Mesenchymal stem cell (in vitro differentiated cells and primary cell): Measurements from ENCODE around the gene DLX1. TPM values are rescaled to one million over a fixed set of nuclear protein-coding genes. Genes with fewer than 3 reads are reported as not detected.
A peak's percentile ranks its signal among the peaks of the same experiment; 100 is the strongest.

Source experiments
- DNase-seq: peaks from one replicate; pipeline ENCODE4 v3.0.0-alpha.2; 2013
- H2AFZ ChIP-seq: one replicate; pipeline ENCODE4 v1.6.1; 2013; ENCODE audit warnings: low read depth, mild to moderate bottlenecking, control low read depth, inconsistent platforms, low read length, moderate library complexity
- H2AK5ac ChIP-seq: 2 replicates; pipeline ENCODE4 v1.6.1; 2013; ENCODE audit warnings: low read length, moderate library complexity, mild to moderate bottlenecking, inconsistent platforms; ENCODE audit not compliant: severe bottlenecking
- H2BK120ac ChIP-seq: one replicate; pipeline ENCODE4 v1.6.1; 2013; ENCODE audit warnings: low read depth, mild to moderate bottlenecking, inconsistent platforms, low read length, moderate library complexity
- H2BK12ac ChIP-seq, 2 experiments: one replicate each; pipeline ENCODE4 v1.6.1; 2013; ENCODE audit warnings: inconsistent platforms in 2 of 2, low read length in 2 of 2, mild to moderate bottlenecking in 2 of 2, moderate library complexity in 2 of 2, control low read depth in 1 of 2
- H2BK15ac ChIP-seq: one replicate; pipeline ENCODE4 v1.6.1; 2013; ENCODE audit warnings: mild to moderate bottlenecking, low read depth, inconsistent platforms; ENCODE audit not compliant: poor library complexity, severe bottlenecking
- H2BK5ac ChIP-seq: 2 replicates; pipeline ENCODE4 v1.6.1; 2013; ENCODE audit warnings: low read depth, mild to moderate bottlenecking, low read length, control low read depth, inconsistent platforms; ENCODE audit not compliant: poor library complexity, severe bottlenecking
- H3K14ac ChIP-seq, 2 experiments: one replicate each; pipeline ENCODE4 v1.6.1; 2013; ENCODE audit warnings: inconsistent platforms in 2 of 2, low read length in 2 of 2, control low read depth in 1 of 2, mild to moderate bottlenecking in 1 of 2, moderate library complexity in 1 of 2
- H3K18ac ChIP-seq, 2 experiments: one replicate each; pipeline ENCODE4 v1.6.1; 2013; ENCODE audit warnings: inconsistent platforms in 2 of 2, low read length in 2 of 2, control low read depth in 1 of 2, low read depth in 1 of 2, mild to moderate bottlenecking in 1 of 2
- H3K23ac ChIP-seq, 2 experiments: one replicate each; pipeline ENCODE4 v1.6.1; 2013; ENCODE audit warnings: inconsistent platforms in 2 of 2, low read length in 2 of 2, mild to moderate bottlenecking in 2 of 2, moderate library complexity in 2 of 2, control low read depth in 1 of 2
- H3K27ac ChIP-seq: 2 replicates; pipeline ENCODE4 v1.5.1; 2013; ENCODE audit warnings: mild to moderate bottlenecking, moderate library complexity, low read length, control low read depth, inconsistent platforms; ENCODE audit not compliant: poor library complexity, severe bottlenecking
- H3K27me3 ChIP-seq, 2 experiments: 2 replicates each; pipeline versions ENCODE4 v1.6.1 to v1.7.0; 2013; ENCODE audit warnings: low read length in 2 of 2, mild to moderate bottlenecking in 2 of 2, moderate library complexity in 2 of 2, control low read depth in 1 of 2, inconsistent platforms in 1 of 2; ENCODE audit not compliant: control insufficient read depth in 1 of 2, insufficient read depth in 1 of 2
- H3K36me3 ChIP-seq, 2 experiments: 2 replicates each; pipeline versions ENCODE4 v1.6.1 to v1.7.0; 2013; ENCODE audit warnings: low read length in 2 of 2, control low read depth in 1 of 2, inconsistent platforms in 1 of 2, low read depth in 1 of 2, mild to moderate bottlenecking in 1 of 2; ENCODE audit not compliant: insufficient read depth in 2 of 2, control insufficient read depth in 1 of 2
- H3K4ac ChIP-seq, 2 experiments: one replicate each; pipeline ENCODE4 v1.6.1; 2013; ENCODE audit warnings: inconsistent platforms in 2 of 2, low read length in 2 of 2, mild to moderate bottlenecking in 2 of 2, moderate library complexity in 2 of 2, control low read depth in 1 of 2, low read depth in 1 of 2
- H3K4me1 ChIP-seq: 2 replicates; pipeline ENCODE4 v1.6.1; 2013; ENCODE audit warnings: low read depth, low read length, control low read depth; ENCODE audit not compliant: control insufficient read depth, insufficient read depth
- H3K4me2 ChIP-seq: 2 replicates; pipeline ENCODE4 v1.6.1; 2013; ENCODE audit warnings: low read length, mild to moderate bottlenecking, inconsistent platforms; ENCODE audit not compliant: poor library complexity, severe bottlenecking
- H3K4me3 ChIP-seq, 2 experiments: 2 replicates each; pipeline versions ENCODE4 v1.5.1 to v1.7.0; 2013; ENCODE audit warnings: low read length in 2 of 2, mild to moderate bottlenecking in 2 of 2, control low read depth in 1 of 2, low read depth in 1 of 2; ENCODE audit not compliant: insufficient read depth in 1 of 2
- H3K79me1 ChIP-seq: replicated peaks from 2 replicates; pipeline ENCODE4 v1.6.1; 2013; ENCODE audit warnings: mild to moderate bottlenecking, control low read depth, low read length, inconsistent platforms; ENCODE audit not compliant: poor library complexity, severe bottlenecking
- H3K9ac ChIP-seq: 2 replicates; pipeline ENCODE4 v1.7.0; 2013; ENCODE audit warnings: mild to moderate bottlenecking, low read length, moderate library complexity
- H3K9me3 ChIP-seq: 2 replicates; pipeline ENCODE4 v1.7.0; 2013; ENCODE audit warnings: mild to moderate bottlenecking, low read length; ENCODE audit not compliant: control insufficient read depth
- H4K8ac ChIP-seq: one replicate; pipeline ENCODE4 v1.6.1; 2013; ENCODE audit warnings: inconsistent platforms, mild to moderate bottlenecking, low read length, moderate library complexity
- H4K91ac ChIP-seq: one replicate; pipeline ENCODE4 v1.6.1; 2013; ENCODE audit warnings: mild to moderate bottlenecking, low read length, inconsistent platforms
- WGBS: methylation state at CpG from one replicate; pipeline ENCODE4 v1.1.7; 2013; ENCODE audit warnings: mixed read lengths; 5-methylcytosine and 5-hydroxymethylcytosine counted together
- polyA plus RNA-seq, 2 experiments: library from polyadenylated mRNA; stranded (reverse); fragments of 200-250 nt; gene quantifications; one replicate each; pipeline ENCODE4 v1.2.3, GENCODE V29; 2013

Gene DLX1
- 0.04 TPM for polyA plus RNA-seq (2013, experiment 1 of 2)
- polyA plus RNA-seq (2013, experiment 2 of 2): 0.08 TPM

GRCh38 chr2:172085460-172086159 is at the start of gene DLX1:
DLX1 (plus strand) TSS chr2:172085507; CDS start chr2:172085678, 171 bp downstream.
- H2AK5ac ChIP-seq: no peak within 1 kb of the TSS
- H3K4me3 ChIP-seq: peak within 1 kb of the TSS; percentile 50 to 74
- under 1% methylated on average over 28 of the region's 34 CpGs for WGBS
- H2BK5ac ChIP-seq: no peak within 1 kb of the TSS
- no peak within 1 kb of the TSS for H2BK120ac ChIP-seq
- no peak within 1 kb of the TSS for H3K9ac ChIP-seq
- no peak within 1 kb of the TSS for H3K4ac ChIP-seq
- peak within 1 kb of the TSS in 1 of 2 experiments; percentile 20 for H3K14ac ChIP-seq
- no peaks in the 10 kb centered on the region for H3K79me1 ChIP-seq
- peak within 1 kb of the TSS; percentile 41 for H4K91ac ChIP-seq
- H4K8ac ChIP-seq: peak within 1 kb of the TSS; percentile 46
- peak within 1 kb of the TSS; percentile 93 for H3K4me2 ChIP-seq
- H3K9me3 ChIP-seq: peaks cover 11% of the 10 kb centered on the region
- peak within 1 kb of the TSS; percentile 51 to 81 for H3K23ac ChIP-seq
- DNase-seq: no peak
- H2BK15ac ChIP-seq: peak within 1 kb of the TSS; percentile 39
- peaks cover 41% of the 10 kb centered on the region for H3K4me1 ChIP-seq
- H3K18ac ChIP-seq: peak within 1 kb of the TSS in 1 of 2 experiments; percentile 34
- no peaks in the 10 kb centered on the region for H3K36me3 ChIP-seq
- H2AFZ ChIP-seq: peak within 1 kb of the TSS; percentile 20
- H2BK12ac ChIP-seq: no peak within 1 kb of the TSS
- no peak within 1 kb of the TSS for H3K27ac ChIP-seq
- H3K27me3 ChIP-seq: peaks cover 97% of the 10 kb centered on the region in 2 experiments

- H2BK5ac ChIP-seq: no peak overlapping the region
- H3K27ac ChIP-seq: no peak overlapping the region
- H2BK15ac ChIP-seq: no peak overlapping the region
- H4K8ac ChIP-seq: no peak overlapping the region
- no peak overlapping the region for H3K14ac ChIP-seq
- H4K91ac ChIP-seq: no peak overlapping the region
- no peak overlapping the region for H3K23ac ChIP-seq
- peak; percentile 41 for DNase-seq
- no peak overlapping the region for H3K9ac ChIP-seq
- no peak overlapping the region for H3K4me3 ChIP-seq
- peaks cover 1% of the 10 kb centered on the region for H3K4me1 ChIP-seq
- no peaks in the 10 kb centered on the region for H3K36me3 ChIP-seq
- no peaks in the 10 kb centered on the region for H3K27me3 ChIP-seq
- H3K79me1 ChIP-seq: no peaks in the 10 kb centered on the region
- no peak overlapping the region for H3K4me2 ChIP-seq
- no peak overlapping the region for H2BK120ac ChIP-seq
- H3K18ac ChIP-seq: no peak overlapping the region
- H2BK12ac ChIP-seq: no peak overlapping the region
- H2AFZ ChIP-seq: no peak overlapping the region
- 47% methylated on average over 2 of the region's 3 CpGs for WGBS
- H2AK5ac ChIP-seq: no peak overlapping the region
- H3K9me3 ChIP-seq: no peaks in the 10 kb centered on the region
- no peak overlapping the region for H3K4ac ChIP-seq
Measured at GRCh38 chr2:172038121-172038520, 47.2 kb upstream of the DLX1 start.

- Histone ChIP-seq H3K4me1 (peaks cover 1% of the 10 kb centered on the region), H3K9me3 (no peaks in the 10 kb centered on the region), H3K14ac (no peak overlapping the region), H3K9ac (no peak overlapping the region), H4K91ac (no peak overlapping the region), H2BK15ac (no peak overlapping the region), H2AFZ (no peak overlapping the region), H3K18ac (no peak overlapping the region), H3K79me1 (no peaks in the 10 kb centered on the region), H2BK12ac (no peak overlapping the region), H3K27ac (no peak overlapping the region), H3K4me3 (no peak overlapping the region), H4K8ac (no peak overlapping the region), H3K36me3 (no peaks in the 10 kb centered on the region), H2BK5ac (no peak overlapping the region), H3K4ac (no peak overlapping the region), H3K27me3 (no peaks in the 10 kb centered on the region), H2AK5ac (no peak overlapping the region), H3K23ac (no peak overlapping the region), H2BK120ac (no peak overlapping the region), H3K4me2 (no peak overlapping the region)
- WGBS: 100% methylated on average over 1 of the region's 2 CpGs
- peak; percentile 23 for DNase-seq
Measured at GRCh38 chr2:172038604-172039003, 46.7 kb upstream of the DLX1 start.

GRCh38 chr2:172039011-172039704 is 46.1 kb upstream of the DLX1 start:
- Histone ChIP-seq H2AK5ac (no peak overlapping the region), H3K9ac (no peak overlapping the region), H3K79me1 (no peaks in the 10 kb centered on the region), H3K23ac (no peak overlapping the region), H3K9me3 (no peaks in the 10 kb centered on the region), H3K18ac (no peak overlapping the region), H3K14ac (no peak overlapping the region), H4K91ac (no peak overlapping the region), H2BK120ac (no peak overlapping the region), H4K8ac (no peak overlapping the region), H2BK15ac (no peak overlapping the region), H3K4me3 (no peak overlapping the region), H2BK12ac (no peak overlapping the region), H3K36me3 (no peaks in the 10 kb centered on the region), H3K4me1 (peaks cover 1% of the 10 kb centered on the region), H3K27me3 (no peaks in the 10 kb centered on the region), H3K4ac (no peak overlapping the region), H2BK5ac (no peak overlapping the region), H3K27ac (no peak overlapping the region), H3K4me2 (no peak overlapping the region), H2AFZ (no peak overlapping the region)
- no peak for DNase-seq
- 80% methylated on average over 2 of the region's 3 CpGs for WGBS
